Measurements from ENCODE around the gene RNF183. TPM values are rescaled to one million over a fixed set of nuclear protein-coding genes. Genes with fewer than 3 reads are reported as not detected.

RNF183 gene
- total RNA-seq, 1 experiment from 2014 or later = not detected

GRCh38 chr9:113331780-113332179 is 28.6 kb upstream of the RNF183 start:
- Histone ChIP-seq H3K4me3 (ENCODE audit: low read depth in 2 of 2, low read length in 2 of 2) (no peak overlapping the region), H3K9me3 (ENCODE audit: control insufficient read depth, insufficient read depth, low read depth, low read length) (no peaks in the 10 kb centered on the region), H3K27ac (ENCODE audit: low read length) (no peak overlapping the region), H3K27me3 (ENCODE audit: control insufficient read depth, insufficient read depth, low read length) (no peaks in the 10 kb centered on the region), H3K4me1 (ENCODE audit: control insufficient read depth, insufficient read depth, low read length) (no peaks in the 10 kb centered on the region), H3K36me3 (ENCODE audit: control insufficient read depth, insufficient read depth, low read length) (no peaks in the 10 kb centered on the region)
- intact Hi-C loops (cut with micrococcal nuclease; ENCODE audit: unreplicated experiment) (no loop called here), in situ Hi-C loops (cut with HindIII; ENCODE audit: low pct_unique_long_range_greater_than_20kb, low sequenced_read_pairs) (no loop called here)
- ChIA-PET POLR2A (no interaction called here), CTCF (no interaction called here)
- DNase-seq (ENCODE audit: low read depth, low spot score) (no peak), ATAC-seq (no peak)
- BruUV-seq (replicated peaks) = no TSS peak
- TF ChIP-seq REST (IDR thresholded peaks at IDR 0.05; ENCODE audit: insufficient read depth in 1 of 2, low read depth in 2 of 2, low read length in 1 of 2) = no peak
- TF ChIP-seq SIN3A (IDR thresholded peaks at IDR 0.05; ENCODE audit: borderline replicate concordance, insufficient read depth, low read depth, low read length) = no peak
- no peak for TF ChIP-seq CTCF (IDR thresholded peaks at IDR 0.05)
- TF ChIP-seq TCF7L2 (IDR thresholded peaks at IDR 0.05; ENCODE audit: low read depth, low read length) = no peak
- no peak for TF ChIP-seq POLR2AphosphoS5 (IDR thresholded peaks at IDR 0.05; ENCODE audit: low read depth, low read length)

GRCh38 chr9:113328045-113328782 is 25.0 kb upstream of the RNF183 start:
- ChIA-PET POLR2A (no interaction called here), CTCF (no interaction called here)
- TF ChIP-seq REST (IDR thresholded peaks at IDR 0.05; ENCODE audit: insufficient read depth in 1 of 2, low read depth in 2 of 2, low read length in 1 of 2) (no peak), TCF7L2 (IDR thresholded peaks at IDR 0.05; ENCODE audit: low read depth, low read length) (no peak), CTCF (IDR thresholded peaks at IDR 0.05) (no peak), POLR2AphosphoS5 (IDR thresholded peaks at IDR 0.05; ENCODE audit: low read depth, low read length) (no peak), SIN3A (IDR thresholded peaks at IDR 0.05; ENCODE audit: borderline replicate concordance, insufficient read depth, low read depth, low read length) (no peak)
- H3K27ac ChIP-seq (ENCODE audit: low read length) = no peak overlapping the region
- no TSS peak for BruUV-seq (replicated peaks)
- no peak overlapping the region for H3K4me3 ChIP-seq (ENCODE audit: low read depth in 2 of 2, low read length in 2 of 2)
- no peak for ATAC-seq
- in situ Hi-C loops (cut with HindIII; ENCODE audit: low pct_unique_long_range_greater_than_20kb, low sequenced_read_pairs) (no loop called here), intact Hi-C loops (cut with micrococcal nuclease; ENCODE audit: unreplicated experiment) (no loop called here)
- no peaks in the 10 kb centered on the region for H3K36me3 ChIP-seq (ENCODE audit: control insufficient read depth, insufficient read depth, low read length)
- H3K4me1 ChIP-seq (ENCODE audit: control insufficient read depth, insufficient read depth, low read length) = no peaks in the 10 kb centered on the region
- no peak for DNase-seq (ENCODE audit: low read depth, low spot score)
- no peaks in the 10 kb centered on the region for H3K27me3 ChIP-seq (ENCODE audit: control insufficient read depth, insufficient read depth, low read length)
- H3K9me3 ChIP-seq (ENCODE audit: control insufficient read depth, insufficient read depth, low read depth, low read length) = no peaks in the 10 kb centered on the region
